Neural cell (in vitro differentiated cells): Measurements from ENCODE around the gene PTPRD. TPM values are rescaled to one million over a fixed set of nuclear protein-coding genes. Genes with fewer than 3 reads are reported as not detected.

Source experiments
- H2AFZ ChIP-seq: fragments of 200-600, 300-800 bp; sonication (generic), shearing (Covaris generic); 2 replicates; pipeline ENCODE4 v1.6.0; 2014; ENCODE audit warnings: low read depth, mild to moderate bottlenecking, antibody characterized with exemption, low read length, moderate library complexity
- H3F3A ChIP-seq: fragments of 200-600 bp; shearing (Covaris generic); 2 replicates; pipeline ENCODE4 v1.6.1; 2016; ENCODE audit warnings: mild to moderate bottlenecking, moderate library complexity, mixed read lengths, antibody characterized with exemption, low read length; ENCODE audit not compliant: insufficient read depth, poor library complexity, severe bottlenecking
- H3K27ac ChIP-seq: fragments of 200-600, 300-800 bp; sonication (generic), shearing (Covaris generic); 2 replicates; pipeline ENCODE4 v1.5.1; 2014; ENCODE audit warnings: mild to moderate bottlenecking, low read length, moderate library complexity
- H3K27me3 ChIP-seq: fragments of 300-800, 200-600 bp; sonication (generic), shearing (Covaris generic); 2 replicates; pipeline ENCODE4 v1.6.0; 2014; ENCODE audit warnings: mild to moderate bottlenecking, low read depth, low read length, moderate library complexity; ENCODE audit not compliant: insufficient read depth
- H3K36me3 ChIP-seq: fragments of 300-800, 200-600 bp; sonication (generic), shearing (Covaris generic); 2 replicates; pipeline ENCODE4 v1.5.1; 2014; ENCODE audit warnings: mild to moderate bottlenecking, antibody characterized with exemption, low read length, moderate library complexity; ENCODE audit not compliant: insufficient read depth
- H3K4me2 ChIP-seq: fragments of 300-800, 200-600 bp; sonication (generic), shearing (Covaris generic); 2 replicates; pipeline ENCODE4 v1.6.0; 2014; ENCODE audit warnings: mild to moderate bottlenecking, low read length
- H3K4me3 ChIP-seq: fragments of 300-800, 200-600 bp; sonication (generic), shearing (Covaris generic); 2 replicates; pipeline ENCODE4 v1.5.1; 2014; ENCODE audit warnings: mild to moderate bottlenecking, low read length, moderate library complexity
- H3K79me2 ChIP-seq: fragments of 200-600 bp; shearing (Covaris generic); replicated peaks from 2 replicates; pipeline ENCODE4 v1.6.0; 2014; ENCODE audit warnings: mild to moderate bottlenecking, low read length, moderate library complexity; ENCODE audit not compliant: insufficient read depth
- H3K9ac ChIP-seq: fragments of 300-800, 200-600 bp; sonication (generic), shearing (Covaris generic); 2 replicates; pipeline ENCODE4 v1.6.1; 2016; ENCODE audit warnings: mild to moderate bottlenecking, low read length, mixed read lengths
- H3K9me2 ChIP-seq: fragments of 200-600 bp; shearing (Covaris generic); 2 replicates; pipeline ENCODE4 v1.6.1; 2016; ENCODE audit warnings: mild to moderate bottlenecking, low read length, mixed read lengths; ENCODE audit not compliant: insufficient read depth
- H3K9me3 ChIP-seq: fragments of 200-600, 300-800 bp; sonication (generic), shearing (Covaris generic); 2 replicates; pipeline ENCODE4 v1.6.1; 2016; ENCODE audit warnings: mild to moderate bottlenecking, mixed run types, low read length, moderate library complexity, mixed read lengths
- H4K20me1 ChIP-seq: fragments of 200-600 bp; shearing (Covaris generic); 2 replicates; pipeline ENCODE4 v1.6.1; 2016; ENCODE audit warnings: mild to moderate bottlenecking, mixed run types; ENCODE audit not compliant: insufficient read depth
- CTCF ChIP-seq: fragments of 450-650 bp; IDR thresholded peaks from 2 replicates; pipeline ENCODE4 v1.5.1; 2014; ENCODE audit warnings: antibody characterized with exemption, mild to moderate bottlenecking, moderate library complexity; ENCODE audit not compliant: poor library complexity, severe bottlenecking
- EP300 ChIP-seq: fragments of 450-650 bp; conservative IDR thresholded peaks from 2 replicates; pipeline ENCODE4 v1.6.1; 2014; ENCODE audit warnings: antibody characterized with exemption, mild to moderate bottlenecking, moderate library complexity; ENCODE audit not compliant: poor library complexity, severe bottlenecking
- EZH2 ChIP-seq: fragments of 200-600, 300-800 bp; shearing (Covaris generic), sonication (generic); IDR thresholded peaks from 2 replicates; pipeline ENCODE4 v1.6.1; 2014; ENCODE audit warnings: antibody characterized with exemption, low read length, borderline replicate concordance, mild to moderate bottlenecking; ENCODE audit not compliant: insufficient read depth, poor library complexity, severe bottlenecking
- MXI1 ChIP-seq: fragments of 450-650 bp; conservative IDR thresholded peaks from 2 replicates; pipeline ENCODE4 v1.6.1; 2014; ENCODE audit warnings: antibody characterized with exemption, mild to moderate bottlenecking; ENCODE audit not compliant: poor library complexity, severe bottlenecking
- POLR2AphosphoS5 ChIP-seq: IDR thresholded peaks from 2 replicates; pipeline ENCODE4 v1.6.1; 2012
- RAD21 ChIP-seq: fragments of 450-650 bp; conservative IDR thresholded peaks from 2 replicates; pipeline ENCODE4 v1.6.1; 2014; ENCODE audit warnings: antibody characterized with exemption, mild to moderate bottlenecking, moderate library complexity
- REST ChIP-seq: IDR thresholded peaks from 2 replicates; pipeline ENCODE4 v1.6.1; 2012; ENCODE audit warnings: borderline replicate concordance
- SMC3 ChIP-seq: fragments of 450-650 bp; conservative IDR thresholded peaks from 2 replicates; pipeline ENCODE4 v1.6.1; 2014; ENCODE audit warnings: antibody characterized with exemption, mild to moderate bottlenecking, moderate library complexity; ENCODE audit not compliant: poor library complexity
- TAF1 ChIP-seq: IDR thresholded peaks from 2 replicates; pipeline ENCODE4 v1.6.1; 2012; ENCODE audit warnings: low read depth
- polyA plus RNA-seq: library from polyadenylated mRNA; depleted of rRNA; stranded (reverse); fragments of >200 nt; gene quantifications from 2 replicates; pipeline ENCODE4 v1.2.3, GENCODE V29; 2014

PTPRD gene
- polyA plus RNA-seq, 1 donor from 2014 or later = 143 TPM

- Histone ChIP-seq H2AFZ (no peak overlapping the region), H3K27me3 (no peaks in the 10 kb centered on the region), H3K36me3 (no peaks in the 10 kb centered on the region), H3K27ac (no peak overlapping the region), H3K9ac (no peak overlapping the region), H3K9me3 (no peaks in the 10 kb centered on the region), H3K79me2 (peaks cover 46% of the 10 kb centered on the region), H3K9me2 (no peaks in the 10 kb centered on the region), H3K4me3 (no peak overlapping the region), H4K20me1 (no peaks in the 10 kb centered on the region), H3F3A (no peaks in the 10 kb centered on the region), H3K4me2 (no peak overlapping the region)
- TF ChIP-seq CTCF = no peak
- TF ChIP-seq MXI1 = no peak
- TF ChIP-seq REST = no peak
- no peak for TF ChIP-seq POLR2AphosphoS5
- TF ChIP-seq RAD21 = no peak
- no peak for TF ChIP-seq EZH2
- TF ChIP-seq SMC3 = no peak
Observed at GRCh38 chr9:8745347-8745746, 1867.5 kb downstream of the PTPRD start.

GRCh38 chr9:8738945-8739344 is 1873.9 kb downstream of the PTPRD start:
- Histone ChIP-seq H4K20me1 (no peaks in the 10 kb centered on the region), H3K36me3 (no peaks in the 10 kb centered on the region), H3F3A (peaks cover 7% of the 10 kb centered on the region), H2AFZ (no peak overlapping the region), H3K9me3 (no peaks in the 10 kb centered on the region), H3K9me2 (no peaks in the 10 kb centered on the region), H3K27me3 (no peaks in the 10 kb centered on the region), H3K4me2 (no peak overlapping the region), H3K27ac (no peak overlapping the region), H3K4me3 (no peak overlapping the region), H3K79me2 (peaks cover 58% of the 10 kb centered on the region), H3K9ac (no peak overlapping the region)
- no peak for TF ChIP-seq EP300
- no peak for TF ChIP-seq RAD21
- no peak for TF ChIP-seq SMC3
- no peak for TF ChIP-seq TAF1
- no peak for TF ChIP-seq MXI1
- TF ChIP-seq POLR2AphosphoS5 = no peak
- no peak for TF ChIP-seq EZH2
- TF ChIP-seq REST = no peak
- TF ChIP-seq CTCF = no peak
